ENCODE data around the gene HMGA1. TPM values are rescaled to one million over a fixed set of nuclear protein-coding genes. Genes with fewer than 3 reads are reported as not detected.

HMGA1 gene
- total RNA-seq, 2 experiments from 2014 or later = 569 to 649 TPM

DNA sequence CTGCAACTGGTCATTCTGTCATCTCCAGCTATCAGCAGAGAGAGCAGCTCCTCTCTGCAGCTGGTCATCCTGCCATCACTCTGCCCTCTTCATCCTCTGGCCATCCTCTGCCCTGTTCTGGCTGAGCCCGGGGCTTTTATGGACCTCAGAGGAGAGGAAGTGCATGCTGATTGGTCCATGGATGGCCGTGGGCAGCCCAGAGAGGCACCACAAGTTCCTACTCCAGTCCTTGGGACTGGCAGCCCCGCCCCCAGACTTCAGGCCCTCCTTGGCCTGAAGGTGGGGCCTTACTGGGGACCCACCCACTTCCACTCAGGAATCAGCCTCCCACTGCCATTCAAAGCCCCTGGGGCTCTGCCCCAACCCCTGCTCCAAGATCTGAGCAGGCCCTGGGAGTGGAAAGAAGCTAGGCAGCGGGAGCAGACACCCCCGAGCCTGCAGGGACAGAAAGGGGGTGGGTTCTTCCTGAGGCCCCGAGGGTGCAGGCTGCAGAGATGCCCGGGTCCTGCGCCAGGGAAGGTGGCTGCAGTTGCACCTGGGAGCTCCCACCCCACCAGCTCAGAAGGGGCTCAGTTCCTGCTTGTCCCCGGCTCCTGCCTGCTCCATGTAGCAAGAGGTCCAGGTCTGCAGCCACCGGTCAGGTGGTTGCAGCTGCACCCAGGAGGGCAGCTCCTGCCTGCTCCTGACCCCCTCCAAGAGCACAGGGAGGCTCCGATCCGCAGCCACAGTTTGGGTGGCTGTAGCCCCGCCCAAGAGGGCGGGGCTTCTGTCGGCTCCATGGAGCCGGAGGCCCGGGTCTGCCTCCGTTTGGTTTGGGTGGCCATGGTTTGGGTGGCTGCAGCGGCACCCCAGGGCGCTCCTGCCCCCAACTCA, 34.1 kb upstream of the HMGA1 start:
- Mint-ChIP-seq H3K36me3 (ENCODE audit: low read depth) (no peaks in the 10 kb centered on the region), H3K27me3 (no peaks in the 10 kb centered on the region), H3K4me1 (peaks cover 18% of the 10 kb centered on the region), H3K4me3 (no peak overlapping the region), H3K27ac (no peak overlapping the region), H3K9me3 (ENCODE audit: low read depth) (no peaks in the 10 kb centered on the region)
- CTCF ChIA-PET = interaction anchor here (1.1 kb wide), 1 partner anchor 58 kb away, joined by 4 read pairs; no protein-coding TSS in a partner anchor
- intact Hi-C loops (cut with DNase I, micrococcal nuclease) = no loop called here
- ATAC-seq = no peak
- POLR2A ChIA-PET = interaction anchor here (0.6 kb wide), 1 partner anchor 212 kb away, joined by 3 read pairs; no protein-coding TSS in a partner anchor
- DNase-seq = no peak

DNA sequence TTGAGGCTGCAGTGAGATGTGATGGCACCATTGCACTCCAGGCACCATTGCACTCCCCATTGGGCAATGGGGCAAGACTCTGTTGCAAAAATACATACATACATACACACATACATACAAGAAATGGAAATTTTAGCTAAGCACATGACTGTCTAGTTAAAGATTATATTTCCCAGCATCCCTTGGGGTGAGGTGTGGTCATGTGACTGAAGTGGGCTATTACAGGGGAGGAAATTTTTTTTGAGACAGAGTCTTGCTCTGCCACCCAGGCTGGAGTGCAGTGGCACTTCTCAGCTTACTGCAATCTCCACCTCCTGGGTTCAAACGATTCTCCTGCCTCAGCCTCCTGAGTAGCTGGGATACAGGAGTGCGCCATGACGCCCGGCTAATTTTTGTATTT, 32.0 kb upstream of the HMGA1 start:
- ATAC-seq = no peak
- Mint-ChIP-seq H3K4me1 (peaks cover 30% of the 10 kb centered on the region), H3K9me3 (ENCODE audit: low read depth) (no peaks in the 10 kb centered on the region), H3K36me3 (ENCODE audit: low read depth) (no peaks in the 10 kb centered on the region), H3K4me3 (no peak overlapping the region), H3K27ac (no peak overlapping the region), H3K27me3 (no peaks in the 10 kb centered on the region)
- CTCF ChIA-PET = interaction anchor here (2.2 to 2.5 kb wide), 2 partner anchors 9 to 19 kb away, joined by 6 to 10 read pairs; no protein-coding TSS in a partner anchor
- intact Hi-C loops (cut with DNase I, micrococcal nuclease) = no loop called here
- POLR2A ChIA-PET = no interaction called here
- no peak for DNase-seq

DNA sequence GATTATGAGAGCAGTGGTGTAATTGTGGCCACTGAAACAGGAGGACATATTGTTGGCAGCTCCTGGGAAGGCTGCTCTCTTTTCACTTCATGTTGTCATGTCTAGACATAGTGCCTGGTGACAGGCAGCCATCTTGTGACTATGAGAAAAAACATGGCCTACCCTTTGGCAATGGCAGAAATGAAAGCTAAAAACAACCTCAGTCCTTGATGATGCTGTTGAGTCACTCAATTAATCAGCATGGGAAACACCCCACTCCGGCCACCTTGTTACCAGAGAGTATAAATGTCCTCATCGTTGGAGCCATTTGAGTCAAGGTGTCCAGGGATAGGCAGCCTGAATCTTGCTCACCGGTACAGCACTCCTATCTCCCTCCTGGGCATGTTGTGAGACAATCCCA, 31.2 kb upstream of the HMGA1 start:
- ATAC-seq (no peak), DNase-seq (no peak)
- no peaks in the 10 kb centered on the region for H3K36me3 Mint-ChIP-seq (ENCODE audit: low read depth)
- no peaks in the 10 kb centered on the region for H3K27me3 Mint-ChIP-seq
- POLR2A ChIA-PET = interaction anchor here (0.5 kb wide), 1 partner anchor 185 kb away, joined by 3 read pairs; no protein-coding TSS in a partner anchor
- H3K4me3 Mint-ChIP-seq = no peak overlapping the region
- no peak overlapping the region for H3K27ac Mint-ChIP-seq
- no peaks in the 10 kb centered on the region for H3K9me3 Mint-ChIP-seq (ENCODE audit: low read depth)
- intact Hi-C loops (cut with DNase I, micrococcal nuclease) = no loop called here
- H3K4me1 Mint-ChIP-seq = peaks cover 27% of the 10 kb centered on the region
- CTCF ChIA-PET = interaction anchor here (0.7 to 2.5 kb wide), 3 partner anchors 9 to 191 kb away, joined by 3 to 10 read pairs (median 6); no protein-coding TSS in a partner anchor

DNA sequence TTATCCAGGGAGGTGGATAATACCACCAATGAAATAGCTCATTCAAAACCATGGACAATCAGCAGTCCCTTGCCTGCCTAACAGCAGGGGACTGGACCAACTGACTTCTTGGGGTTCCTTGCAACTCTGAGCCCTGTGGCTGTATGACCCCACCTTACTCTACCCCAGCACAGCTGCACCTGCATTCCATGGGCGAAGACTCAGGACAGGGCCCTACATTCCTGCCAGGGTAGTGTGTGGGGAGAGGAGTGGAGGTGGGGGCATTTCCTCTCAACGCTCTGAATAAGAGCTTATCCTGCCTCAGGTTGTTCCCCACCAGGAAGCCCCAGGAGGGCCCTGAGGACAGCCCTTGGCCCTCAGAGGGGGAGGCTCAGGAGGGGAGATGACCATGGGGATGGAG, 30.8 kb upstream of the HMGA1 start:
- intact Hi-C loops (cut with DNase I, micrococcal nuclease) = no loop called here
- CTCF ChIA-PET = interaction anchor here (2.2 to 2.5 kb wide), 2 partner anchors 10 to 18 kb away, joined by 6 to 10 read pairs; no protein-coding TSS in a partner anchor
- Mint-ChIP-seq H3K27ac (no peak overlapping the region), H3K4me3 (no peak overlapping the region), H3K4me1 (peaks cover 24% of the 10 kb centered on the region), H3K9me3 (ENCODE audit: low read depth) (no peaks in the 10 kb centered on the region), H3K36me3 (ENCODE audit: low read depth) (no peaks in the 10 kb centered on the region), H3K27me3 (no peaks in the 10 kb centered on the region)
- POLR2A ChIA-PET = no interaction called here
- no peak for DNase-seq
- ATAC-seq = no peak

DNA sequence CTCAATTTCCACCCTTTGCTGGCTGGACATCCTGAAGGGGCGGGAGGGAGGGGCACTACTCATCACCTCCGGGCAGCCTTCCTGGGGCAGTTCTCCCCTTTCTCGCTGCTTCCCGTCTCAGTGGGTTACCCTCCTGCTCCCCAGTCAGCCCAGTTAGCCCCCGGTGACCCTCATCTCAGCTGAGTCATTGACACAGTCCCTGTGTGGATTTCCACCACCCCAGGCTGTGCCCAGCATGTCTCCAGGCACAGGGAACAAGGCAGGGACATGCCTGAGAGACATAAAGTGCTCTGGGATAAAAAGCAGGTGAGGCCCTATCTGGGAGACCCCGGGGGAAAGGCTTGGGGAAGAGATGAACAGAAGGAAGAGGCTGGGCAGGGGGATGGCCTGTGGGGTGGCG, 29.9 kb upstream of the HMGA1 start:
- ChIA-PET CTCF (interaction anchor here (0.6 kb wide), 2 partner anchors 52 to 1236 kb away, joined by 3 read pairs; no protein-coding TSS in a partner anchor), POLR2A (interaction anchor here (0.5 kb wide), 1 partner anchor 16 kb away, joined by 6 read pairs; no protein-coding TSS in a partner anchor)
- peak overlapping the region; percentile 14 for H3K27ac Mint-ChIP-seq
- no peaks in the 10 kb centered on the region for H3K9me3 Mint-ChIP-seq (ENCODE audit: low read depth)
- intact Hi-C loops (cut with DNase I, micrococcal nuclease) = no loop called here
- no peak for DNase-seq
- H3K4me1 Mint-ChIP-seq = peaks cover 24% of the 10 kb centered on the region
- no peaks in the 10 kb centered on the region for H3K27me3 Mint-ChIP-seq
- H3K4me3 Mint-ChIP-seq = no peak overlapping the region
- ATAC-seq = no peak
- H3K36me3 Mint-ChIP-seq (ENCODE audit: low read depth) = no peaks in the 10 kb centered on the region

DNA sequence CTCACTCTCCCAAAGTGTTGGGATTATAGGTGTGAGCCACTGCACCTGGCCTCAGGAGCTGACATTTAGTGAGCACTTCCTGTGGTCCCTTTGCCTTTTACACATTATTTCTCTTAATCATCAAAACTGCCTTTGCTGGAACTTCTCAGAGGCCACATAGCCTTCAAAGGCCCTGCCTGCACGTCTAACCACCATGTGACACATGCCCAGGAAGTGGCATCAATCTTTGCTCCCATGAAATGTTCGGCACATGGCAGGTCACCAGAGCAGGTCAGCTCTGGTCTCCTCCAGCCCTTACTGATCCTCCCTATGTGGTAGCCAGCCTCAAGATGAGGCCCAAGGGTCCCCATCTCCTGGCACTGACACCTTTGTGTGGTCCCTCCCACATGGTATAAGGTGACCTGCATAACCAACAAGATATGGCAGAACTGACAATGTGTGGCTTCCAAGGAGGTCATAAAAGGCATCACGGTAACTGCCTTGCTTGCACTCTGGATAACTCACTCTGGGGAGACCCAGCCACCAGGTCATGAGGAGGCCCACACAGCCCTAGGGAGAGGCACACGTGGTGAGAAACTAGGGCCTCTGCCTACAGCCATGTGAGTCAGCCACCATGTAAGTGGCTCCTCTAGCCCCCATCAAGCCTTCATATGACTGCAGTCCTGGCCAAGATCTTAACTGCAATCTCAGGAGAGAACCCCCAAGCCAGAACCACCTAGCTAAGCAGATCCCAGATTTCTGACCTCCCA, 28.8 kb upstream of the HMGA1 start:
- CTCF ChIA-PET = interaction anchor here (0.8 to 1.2 kb wide), 3 partner anchors 16 to 1374 kb away, joined by 3 to 7 read pairs (median 3); no protein-coding TSS in a partner anchor
- intact Hi-C loops (cut with DNase I, micrococcal nuclease) = no loop called here
- Mint-ChIP-seq H3K27me3 (no peaks in the 10 kb centered on the region), H3K4me1 (peaks cover 24% of the 10 kb centered on the region), H3K9me3 (ENCODE audit: low read depth) (no peaks in the 10 kb centered on the region), H3K4me3 (no peak overlapping the region), H3K36me3 (ENCODE audit: low read depth) (no peaks in the 10 kb centered on the region), H3K27ac (peak overlapping the region; percentile 68)
- peak; percentile 62 for DNase-seq
- peak; percentile 88 for ATAC-seq
- POLR2A ChIA-PET = interaction anchor here (0.8 kb wide), 1 partner anchor 32 kb away, joined by 3 read pairs; no protein-coding TSS in a partner anchor

DNA sequence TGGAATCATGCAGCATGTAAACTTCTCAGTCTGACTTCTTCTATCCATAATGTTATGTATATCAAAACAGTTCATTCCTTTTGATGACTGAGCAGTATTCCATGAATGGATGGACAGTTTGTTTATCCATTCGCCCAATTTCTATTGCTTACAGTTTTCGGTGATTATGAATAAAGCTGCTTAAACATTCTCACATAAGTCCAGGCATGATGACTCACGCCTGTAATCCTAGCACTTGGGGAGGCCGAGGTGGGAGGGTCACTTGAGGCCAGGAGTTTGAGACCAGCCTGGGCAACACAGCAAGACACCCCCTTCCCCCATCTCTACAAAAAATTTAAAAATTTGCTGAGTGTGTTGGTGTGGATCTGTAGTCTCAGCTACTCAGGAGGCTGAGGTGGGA, 22.9 kb upstream of the HMGA1 start:
- ATAC-seq (no peak), DNase-seq (no peak)
- intact Hi-C loops (cut with DNase I, micrococcal nuclease) = no loop called here
- H3K4me1 Mint-ChIP-seq = no peaks in the 10 kb centered on the region
- no peaks in the 10 kb centered on the region for H3K36me3 Mint-ChIP-seq (ENCODE audit: low read depth)
- CTCF ChIA-PET = no interaction called here
- no peak overlapping the region for H3K4me3 Mint-ChIP-seq
- POLR2A ChIA-PET = no interaction called here
- H3K9me3 Mint-ChIP-seq (ENCODE audit: low read depth) = no peaks in the 10 kb centered on the region
- no peaks in the 10 kb centered on the region for H3K27me3 Mint-ChIP-seq
- H3K27ac Mint-ChIP-seq = no peak overlapping the region

DNA sequence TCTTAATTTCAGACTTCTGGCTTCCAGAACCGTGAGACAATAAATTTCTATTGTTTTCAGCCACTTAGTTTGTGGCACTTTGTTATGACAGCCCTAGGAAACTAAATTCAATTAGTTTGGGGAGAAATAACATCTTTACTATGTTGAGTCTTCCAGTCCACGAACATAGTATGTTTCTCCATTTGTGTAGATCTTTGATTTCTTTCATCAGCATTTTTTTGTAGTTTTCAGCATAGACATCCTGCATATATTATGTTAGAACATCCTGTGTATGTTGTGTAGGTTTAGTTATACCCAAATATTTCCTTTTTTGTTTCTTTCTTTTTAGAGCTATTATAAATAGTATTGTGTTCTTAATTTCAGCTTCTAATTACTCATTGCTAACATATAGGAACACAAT, 18.0 kb upstream of the HMGA1 start:
- CTCF ChIA-PET = interaction anchor here (0.5 to 1.5 kb wide), 2 partner anchors 8 to 32 kb away, joined by 3 to 4 read pairs; no protein-coding TSS in a partner anchor

DNA sequence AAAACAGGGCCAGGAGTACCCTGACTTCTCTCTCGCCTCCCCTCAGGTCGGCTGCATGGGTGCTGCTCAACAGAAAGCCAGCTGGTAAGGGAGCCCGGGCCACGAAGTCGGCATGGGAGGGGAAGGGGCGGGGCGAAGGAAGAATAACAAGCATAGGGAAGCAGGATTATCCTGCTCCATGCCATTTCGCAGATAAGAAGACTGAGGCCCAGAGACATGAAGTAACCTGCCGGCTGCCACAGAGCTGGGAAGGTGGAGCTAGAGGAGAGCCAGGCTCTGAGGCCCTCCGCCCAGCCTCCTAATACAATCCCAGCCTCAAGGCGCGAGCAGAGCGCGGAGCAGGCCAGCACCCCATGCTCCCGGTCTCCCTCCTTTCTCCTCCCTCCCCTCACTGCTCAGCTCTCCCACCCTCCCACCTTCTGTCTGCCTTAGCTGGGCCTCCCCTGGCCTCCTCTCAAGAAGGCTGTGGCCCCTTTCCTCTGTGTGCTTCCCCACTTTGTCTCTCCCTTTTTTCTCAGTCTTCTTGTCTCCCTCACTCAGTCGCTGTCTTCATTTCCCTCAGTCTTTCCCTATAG, 13.2 kb upstream of the HMGA1 start:
- ChIA-PET POLR2A (interaction anchor here (0.6 to 2.0 kb wide), 8 partner anchors 11 to 41 kb away, joined by 3 to 16 read pairs (median 4); partner anchors contain the start of genes HMGA1 and SMIM29), CTCF (interaction anchor here (0.8 to 1.8 kb wide), 8 partner anchors 13 to 60 kb away, joined by 3 to 8 read pairs (median 6); partner anchors contain the start of gene HMGA1)
- DNase-seq = no peak
- peak; percentile 25 for ATAC-seq
- no peaks in the 10 kb centered on the region for H3K9me3 Mint-ChIP-seq (ENCODE audit: low read depth)
- peaks cover 36% of the 10 kb centered on the region for H3K4me1 Mint-ChIP-seq
- intact Hi-C loops (cut with DNase I, micrococcal nuclease) = loop anchor here in 1 of 2 experiments (5.0 to 10.0 kb wide), 2 partner anchors 474 to 1019 kb away; partner anchors contain the start of genes HSD17B8, ILRUN, RING1 and RXRB
- H3K27ac Mint-ChIP-seq = peak overlapping the region; percentile 88
- H3K36me3 Mint-ChIP-seq (ENCODE audit: low read depth) = no peaks in the 10 kb centered on the region
- no peaks in the 10 kb centered on the region for H3K27me3 Mint-ChIP-seq
- H3K4me3 Mint-ChIP-seq = peak overlapping the region; percentile 52

More for the DNA sequence above, 18.0 kb upstream of the HMGA1 start:
- no peaks in the 10 kb centered on the region for H3K36me3 Mint-ChIP-seq (ENCODE audit: low read depth)
- H3K4me1 Mint-ChIP-seq = peaks cover 10% of the 10 kb centered on the region
- H3K27ac Mint-ChIP-seq = no peak overlapping the region
- ATAC-seq (no peak), DNase-seq (no peak)
- H3K27me3 Mint-ChIP-seq = no peaks in the 10 kb centered on the region
- intact Hi-C loops (cut with DNase I, micrococcal nuclease) = no loop called here
- POLR2A ChIA-PET = interaction anchor here (0.6 kb wide), 1 partner anchor 11 kb away, joined by 5 read pairs; no protein-coding TSS in a partner anchor
- no peaks in the 10 kb centered on the region for H3K9me3 Mint-ChIP-seq (ENCODE audit: low read depth)
- H3K4me3 Mint-ChIP-seq = no peak overlapping the region

DNA sequence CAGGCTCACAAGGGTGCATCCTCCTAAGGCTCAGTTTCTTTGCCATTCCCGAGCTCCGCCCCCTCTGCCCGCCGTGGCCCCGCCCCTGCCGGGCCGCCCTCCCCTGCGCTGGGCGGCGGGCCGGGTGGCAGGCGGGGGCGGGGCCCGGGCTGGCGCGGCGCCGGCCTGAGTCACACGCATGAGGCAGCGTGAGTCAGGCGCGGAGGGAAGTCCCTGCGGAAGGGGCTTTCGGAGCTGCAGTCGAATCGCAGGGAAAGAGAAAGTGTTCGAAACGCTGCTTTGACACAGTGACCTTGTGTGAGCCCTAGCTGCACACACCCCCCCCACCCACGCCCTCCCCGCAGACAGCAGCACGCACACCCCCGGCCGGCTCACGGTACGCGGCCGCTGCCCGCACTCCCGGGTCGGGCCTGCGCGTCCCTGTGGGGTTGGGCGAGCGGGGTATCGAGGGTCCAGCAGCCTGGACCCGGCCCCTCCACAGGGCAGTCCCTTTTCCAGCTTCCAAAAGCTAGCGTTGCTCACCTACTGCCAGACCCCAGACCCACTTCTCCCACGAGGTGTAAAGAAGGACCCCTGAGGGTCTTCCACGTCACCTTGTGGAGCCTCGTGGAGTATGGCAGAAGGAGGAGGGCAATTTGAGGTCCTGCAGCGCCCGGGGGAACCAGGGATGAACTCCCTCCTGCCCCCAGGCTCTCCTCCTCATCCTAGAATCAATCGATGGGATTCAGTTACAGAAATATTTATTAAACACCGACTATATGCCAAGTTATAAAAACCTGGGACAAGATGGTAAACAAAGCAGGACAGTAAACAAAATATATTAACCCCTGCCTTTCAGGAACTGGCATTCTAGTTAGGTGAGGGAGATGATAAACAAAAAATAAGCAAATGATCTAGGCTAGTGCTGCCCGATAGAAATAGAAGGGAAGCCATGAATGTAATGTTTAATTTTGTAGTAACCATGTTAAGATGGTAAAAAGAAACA, 12.4 kb upstream of the HMGA1 start:
- Mint-ChIP-seq H3K27me3 (no peaks in the 10 kb centered on the region), H3K9me3 (ENCODE audit: low read depth) (no peaks in the 10 kb centered on the region), H3K27ac (peak overlapping the region; percentile 88), H3K4me3 (peak overlapping the region; percentile 52), H3K36me3 (ENCODE audit: low read depth) (no peaks in the 10 kb centered on the region), H3K4me1 (peaks cover 44% of the 10 kb centered on the region)
- CTCF ChIA-PET = interaction anchor here (0.8 to 1.8 kb wide), 9 partner anchors 12 to 191 kb away, joined by 3 to 8 read pairs (median 6); partner anchors contain the start of gene HMGA1
- DNase-seq (peak; percentile 98), ATAC-seq (peak; percentile 97)
- intact Hi-C loops (cut with DNase I, micrococcal nuclease) = loop anchor here (1.0 to 10.0 kb wide), 7 partner anchors 12 to 1019 kb away; partner anchors contain the start of genes HMGA1 (in 2 of the 2), HSD17B8 (in 1 of the 2), ILRUN (in 1 of the 2) and NUDT3 (in 1 of the 2)
- POLR2A ChIA-PET = interaction anchor here (0.5 to 2.0 kb wide), 7 partner anchors 12 to 41 kb away, joined by 3 to 16 read pairs (median 5); partner anchors contain the start of genes HMGA1 and SMIM29

All from activated CD4-positive, alpha-beta T cell treated with anti-CD3 and anti-CD28 coated beads for 36 hours (primary cell).